Stimulated activated effector memory CD8-positive, alpha-beta T cell treated with anti-CD3 and anti-CD28 coated beads, Interleukin-12 subunit alpha, Interleukin-12 subunit beta, amount 100 ng/mL, for 72 hours (primary cell): ENCODE results near the gene RPL6.
"Not testable (repeated sequence)": the region's sequence is repeated elsewhere in the genome, so short reads cannot be mapped to it uniquely, and the experiment has no call there.

ENCODE experiments used
- ATAC-seq: fragments of 150-1000 bp; cut with Tn5 transposase; 2 replicates; pipeline ENCODE4 v1.10.0; 2021
- DNase-seq, 2 donors: peaks; one replicate each; pipeline ENCODE4 v3.0.0; 2021 to 2022; ENCODE audit warnings: low spot score in 2 of 2
- H3K27ac Mint-ChIP-seq: one replicate; pipeline ENCODE4 v1.8.0; 2022; ENCODE audit warnings: mild to moderate bottlenecking, mixed read lengths
- H3K36me3 Mint-ChIP-seq: one replicate; pipeline ENCODE4 v1.8.0; 2022; ENCODE audit warnings: mild to moderate bottlenecking, mixed read lengths
- H3K4me1 Mint-ChIP-seq: one replicate; pipeline ENCODE4 v1.8.0; 2022; ENCODE audit warnings: mixed read lengths
- H3K4me3 Mint-ChIP-seq: one replicate; pipeline ENCODE4 v1.8.0; 2022; ENCODE audit warnings: mild to moderate bottlenecking, mixed read lengths
- H3K9me3 Mint-ChIP-seq: one replicate; pipeline ENCODE4 v1.8.0; 2022; ENCODE audit warnings: mixed read lengths

Gene RPL6

GRCh38 chr12:112406519-112407488, 2.6 kb downstream of the RPL6 start:
- peaks cover 74% of the 10 kb centered on the region for H3K36me3 Mint-ChIP-seq
- H3K27ac Mint-ChIP-seq, result peak overlapping the region; percentile 100

GRCh38 chr12:112401903-112402498, 7.4 kb downstream of the RPL6 start:
- H3K9me3 Mint-ChIP-seq, result no peaks in the 10 kb centered on the region
- H3K4me3 Mint-ChIP-seq, result no peak overlapping the region
- peaks cover 7% of the 10 kb centered on the region for H3K4me1 Mint-ChIP-seq
- H3K27ac Mint-ChIP-seq, result no peak overlapping the region
- DNase-seq, result no peak
- no peak for ATAC-seq
- H3K36me3 Mint-ChIP-seq, result peaks cover 47% of the 10 kb centered on the region

More at GRCh38 chr12:112406519-112407488, 2.6 kb downstream of the RPL6 start:
- Mint-ChIP-seq H3K4me1 (peaks cover 37% of the 10 kb centered on the region), H3K9me3 (no peaks in the 10 kb centered on the region), H3K4me3 (peak overlapping the region; percentile 99)
- DNase-seq (no peak), ATAC-seq (no peak)

GRCh38 chr12:112401054-112401453, 8.4 kb downstream of the RPL6 start:
- no peak for DNase-seq
- no peaks in the 10 kb centered on the region for H3K4me1 Mint-ChIP-seq
- H3K36me3 Mint-ChIP-seq, result peaks cover 37% of the 10 kb centered on the region
- ATAC-seq, result no peak
- no peak overlapping the region for H3K27ac Mint-ChIP-seq
- H3K4me3 Mint-ChIP-seq, result no peak overlapping the region
- H3K9me3 Mint-ChIP-seq, result no peaks in the 10 kb centered on the region

GRCh38 chr12:112393328-112393727, 16.1 kb downstream of the RPL6 start:
- ATAC-seq (no peak), DNase-seq (no peak)
- H3K27ac Mint-ChIP-seq, result no peak overlapping the region
- no peaks in the 10 kb centered on the region for H3K4me1 Mint-ChIP-seq
- H3K36me3 Mint-ChIP-seq, result no peaks in the 10 kb centered on the region
- H3K4me3 Mint-ChIP-seq, result no peak overlapping the region
- no peaks in the 10 kb centered on the region for H3K9me3 Mint-ChIP-seq

- not testable (repeated sequence) for H3K4me3 Mint-ChIP-seq, H3K27ac Mint-ChIP-seq, DNase-seq, ATAC-seq, H3K36me3 Mint-ChIP-seq, H3K9me3 Mint-ChIP-seq
- H3K4me1 Mint-ChIP-seq, result peaks cover 15% of the 10 kb centered on the region
These were observed 19.3 kb downstream of the RPL6 start for GRCh38 chr12:112389922-112390654.

GRCh38 chr12:112389228-112389627, 20.2 kb downstream of the RPL6 start:
- no peak for ATAC-seq
- Mint-ChIP-seq H3K36me3 (no peaks in the 10 kb centered on the region), H3K4me1 (peaks cover 15% of the 10 kb centered on the region), H3K27ac (no peak overlapping the region), H3K9me3 (no peaks in the 10 kb centered on the region), H3K4me3 (no peak overlapping the region)
- DNase-seq, result no peak

GRCh38 chr12:112386726-112387125, 22.7 kb downstream of the RPL6 start:
- DNase-seq, result no peak
- H3K36me3 Mint-ChIP-seq, result no peaks in the 10 kb centered on the region
- H3K9me3 Mint-ChIP-seq, result no peaks in the 10 kb centered on the region
- no peak for ATAC-seq
- H3K4me3 Mint-ChIP-seq, result no peak overlapping the region
- H3K4me1 Mint-ChIP-seq, result peaks cover 22% of the 10 kb centered on the region
- peak overlapping the region; percentile 78 for H3K27ac Mint-ChIP-seq

- Mint-ChIP-seq H3K4me3 (peak overlapping the region; percentile 91), H3K36me3 (peaks cover 7% of the 10 kb centered on the region), H3K9me3 (no peaks in the 10 kb centered on the region), H3K27ac (peak overlapping the region; percentile 95), H3K4me1 (peaks cover 40% of the 10 kb centered on the region)
- no peak for ATAC-seq
- no peak for DNase-seq
These were observed 26.5 kb downstream of the RPL6 start for GRCh38 chr12:112382866-112383265.

- Mint-ChIP-seq H3K4me3 (peak within 1 kb of the TSS; percentile 91), H3K9me3 (no peaks in the 10 kb centered on the region), H3K4me1 (peaks cover 34% of the 10 kb centered on the region), H3K27ac (peak within 1 kb of the TSS; percentile 95), H3K36me3 (peaks cover 7% of the 10 kb centered on the region)
- ATAC-seq, result peak; percentile 96
- DNase-seq, result peak; percentile 87 to 96
These were observed 27.3 kb downstream of the RPL6 start, which contains the start of gene HECTD4 for GRCh38 chr12:112381883-112382796. HECTD4 (minus strand) TSS chr12:112382431; CDS start chr12:112382128, 303 bp downstream.

GRCh38 chr12:112381406-112381882, 28.0 kb downstream of the RPL6 start:
- H3K9me3 Mint-ChIP-seq, result no peaks in the 10 kb centered on the region
- H3K4me1 Mint-ChIP-seq, result peaks cover 31% of the 10 kb centered on the region
- H3K4me3 Mint-ChIP-seq, result peak overlapping the region; percentile 91
- H3K36me3 Mint-ChIP-seq, result peaks cover 10% of the 10 kb centered on the region
- ATAC-seq (peak; percentile 58), DNase-seq (peak; percentile 29 to 58)
- H3K27ac Mint-ChIP-seq, result peak overlapping the region; percentile 95

GRCh38 chr12:112380663-112381405, 28.6 kb downstream of the RPL6 start:
- Mint-ChIP-seq H3K9me3 (no peaks in the 10 kb centered on the region), H3K36me3 (peaks cover 13% of the 10 kb centered on the region), H3K4me3 (peak overlapping the region; percentile 91), H3K4me1 (peaks cover 31% of the 10 kb centered on the region), H3K27ac (peak overlapping the region; percentile 95)
- DNase-seq (no peak), ATAC-seq (no peak)

GRCh38 chr12:112375105-112375504, 34.3 kb downstream of the RPL6 start:
- no peak overlapping the region for H3K4me3 Mint-ChIP-seq
- peaks cover 6% of the 10 kb centered on the region for H3K36me3 Mint-ChIP-seq
- no peaks in the 10 kb centered on the region for H3K9me3 Mint-ChIP-seq
- ATAC-seq (no peak), DNase-seq (no peak)
- H3K4me1 Mint-ChIP-seq, result peaks cover 20% of the 10 kb centered on the region
- H3K27ac Mint-ChIP-seq, result no peak overlapping the region

GRCh38 chr12:112374166-112374740, 35.2 kb downstream of the RPL6 start:
- ATAC-seq (no peak), DNase-seq (no peak)
- Mint-ChIP-seq H3K9me3 (no peaks in the 10 kb centered on the region), H3K27ac (no peak overlapping the region), H3K36me3 (peaks cover 6% of the 10 kb centered on the region), H3K4me1 (peaks cover 14% of the 10 kb centered on the region), H3K4me3 (no peak overlapping the region)
